Activated naive CD8-positive, alpha-beta T cell treated with anti-CD3 and anti-CD28 coated beads, Interleukin-2, amount 50 U/mL, for 24 hours (primary cell): ENCODE data around the gene IGFL2.

Experiments used
- ATAC-seq: fragments of 150-1000 bp; cut with Tn5 transposase; one replicate; pipeline ENCODE4 v1.10.0; 2021
- DNase-seq: peaks from one replicate; pipeline ENCODE4 v3.0.0; 2021
- H3K27ac Mint-ChIP-seq: one replicate; pipeline ENCODE4 v1.8.0; 2021; ENCODE audit warnings: mild to moderate bottlenecking, mixed read lengths
- H3K27me3 Mint-ChIP-seq: one replicate; pipeline ENCODE4 v1.8.0; 2021; ENCODE audit warnings: mixed read lengths
- H3K36me3 Mint-ChIP-seq: one replicate; pipeline ENCODE4 v1.8.0; 2021; ENCODE audit warnings: low read depth, mixed read lengths
- H3K4me1 Mint-ChIP-seq: one replicate; pipeline ENCODE4 v1.8.0; 2021; ENCODE audit warnings: mixed read lengths
- H3K4me3 Mint-ChIP-seq: one replicate; pipeline ENCODE4 v1.8.0; 2021; ENCODE audit warnings: mild to moderate bottlenecking, moderate library complexity, mixed read lengths
- H3K9me3 Mint-ChIP-seq: one replicate; pipeline ENCODE4 v1.8.0; 2021; ENCODE audit warnings: mixed read lengths

Gene IGFL2

DNA sequence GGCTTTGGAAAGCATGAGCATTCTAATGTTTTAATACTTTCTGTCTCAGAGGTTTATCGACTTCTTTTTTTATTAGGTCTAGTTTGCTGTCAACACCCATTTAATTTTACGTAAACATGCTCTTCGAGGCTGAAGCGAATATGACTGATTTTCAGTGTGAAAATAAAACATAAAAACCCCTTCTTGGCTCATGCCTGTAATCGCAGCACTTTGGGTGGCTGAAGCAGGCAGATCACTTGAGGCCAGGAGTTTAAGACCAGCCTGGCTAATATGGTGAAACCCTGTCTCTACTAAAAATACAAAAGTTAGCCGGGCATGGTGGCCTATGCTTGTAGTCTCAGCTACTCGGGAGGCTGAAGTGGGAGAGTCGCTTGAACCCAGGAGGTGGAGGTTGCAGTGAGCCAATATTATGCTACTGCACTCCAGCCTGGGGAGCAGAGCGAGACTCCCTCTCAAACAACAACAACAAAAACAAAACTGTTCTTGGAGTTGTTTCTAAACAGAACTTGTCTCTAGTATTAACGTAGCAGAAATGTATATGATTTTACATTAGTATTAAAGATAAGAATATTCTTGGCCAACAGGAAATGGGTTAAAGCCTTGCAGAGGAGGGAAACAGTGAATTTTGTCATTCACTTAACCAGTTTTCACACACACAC is 16.4 kb upstream of the IGFL2 start:
- no peaks in the 10 kb centered on the region for H3K9me3 Mint-ChIP-seq
- DNase-seq, result no peak
- H3K36me3 Mint-ChIP-seq, result no peaks in the 10 kb centered on the region
- peaks cover 61% of the 10 kb centered on the region for H3K27me3 Mint-ChIP-seq
- no peaks in the 10 kb centered on the region for H3K4me1 Mint-ChIP-seq
- H3K4me3 Mint-ChIP-seq, result no peak overlapping the region
- no peak overlapping the region for H3K27ac Mint-ChIP-seq
- ATAC-seq, result no peak

DNA sequence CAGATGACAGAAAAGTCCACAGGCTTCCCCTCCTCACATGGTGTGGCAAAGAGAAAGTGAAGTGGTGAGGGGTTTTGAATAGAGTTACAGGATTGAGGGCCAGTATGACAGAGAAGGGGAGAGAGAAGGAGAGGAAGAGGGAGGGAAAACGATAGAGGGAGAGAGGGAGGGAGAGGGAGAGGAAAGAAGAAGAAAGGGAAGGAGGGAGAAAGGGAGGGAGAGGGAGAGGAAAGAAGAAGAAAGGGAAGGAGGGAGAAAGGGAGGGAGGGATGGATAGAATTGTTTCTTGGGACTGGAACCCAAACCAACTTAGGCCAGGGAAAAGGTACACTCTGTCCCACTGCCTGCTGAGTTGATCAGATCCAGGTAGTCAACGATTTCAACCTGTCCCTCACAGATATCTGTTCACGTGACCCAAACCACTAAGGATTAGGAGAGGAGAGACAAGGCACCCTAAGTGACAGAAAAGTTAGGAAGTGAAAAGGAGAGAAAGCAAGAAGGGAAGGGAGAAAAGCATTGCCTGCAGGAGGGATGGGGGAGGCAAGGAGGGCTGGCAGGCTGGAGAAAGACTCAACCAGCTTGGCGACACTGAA is 15.4 kb upstream of the IGFL2 start:
- H3K9me3 Mint-ChIP-seq, result no peaks in the 10 kb centered on the region
- H3K27me3 Mint-ChIP-seq, result peaks cover 63% of the 10 kb centered on the region
- no peak overlapping the region for H3K4me3 Mint-ChIP-seq
- no peak overlapping the region for H3K27ac Mint-ChIP-seq
- no peak for DNase-seq
- H3K36me3 Mint-ChIP-seq, result no peaks in the 10 kb centered on the region
- no peak for ATAC-seq
- H3K4me1 Mint-ChIP-seq, result no peaks in the 10 kb centered on the region

DNA sequence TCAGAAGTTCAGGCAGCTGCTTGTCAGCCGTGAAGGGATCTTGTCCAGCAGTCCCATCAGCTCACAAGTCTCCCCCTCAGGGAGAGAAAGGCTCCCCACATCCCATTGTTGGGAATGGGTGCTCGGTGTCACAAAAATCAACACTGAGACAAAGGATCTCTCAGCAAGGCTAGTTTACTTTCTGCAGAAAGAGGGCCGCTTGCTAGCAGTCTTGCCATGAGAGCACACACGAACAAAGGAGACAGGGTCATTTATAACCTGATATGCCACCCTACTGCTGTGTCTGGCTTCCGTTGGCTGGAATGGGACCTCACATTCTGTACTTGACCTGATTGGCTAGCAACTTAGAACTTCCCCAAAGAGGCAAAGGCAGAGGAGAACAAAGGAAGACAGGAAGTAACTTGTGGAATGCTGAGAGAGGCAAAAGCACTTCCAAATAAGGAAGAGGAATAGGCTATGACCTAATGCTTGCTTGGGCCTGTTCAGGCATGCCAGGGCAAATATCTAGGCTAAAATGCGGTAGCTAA is 14.9 kb upstream of the IGFL2 start:
- no peak for DNase-seq
- no peak overlapping the region for H3K27ac Mint-ChIP-seq

DNA sequence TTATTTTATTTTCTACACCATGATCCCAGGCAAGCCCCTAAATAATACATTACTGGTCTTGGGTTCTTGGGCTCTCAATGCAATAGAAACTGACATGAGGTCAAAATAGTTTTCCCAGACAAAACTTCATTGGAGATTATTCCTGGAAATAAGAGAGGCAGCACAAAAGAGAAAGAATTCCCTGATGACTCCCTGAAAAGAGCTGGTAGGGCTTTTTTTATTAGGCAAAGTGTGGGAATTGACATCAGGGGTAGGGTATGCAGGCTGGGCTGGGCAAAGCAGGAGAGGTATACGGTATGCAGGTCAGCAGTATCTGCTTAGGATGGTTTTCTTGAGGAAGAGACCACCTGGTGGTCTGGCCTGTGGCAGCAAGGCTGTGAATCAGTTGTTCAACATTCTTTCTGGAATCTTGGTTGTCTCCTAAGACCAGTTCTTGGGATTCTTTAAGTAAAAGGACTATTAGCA is 14.2 kb upstream of the IGFL2 start:
- no peak for ATAC-seq
- H3K4me3 Mint-ChIP-seq, result no peak overlapping the region

More for the DNA sequence above, 14.9 kb upstream of the IGFL2 start:
- no peak for ATAC-seq
- H3K4me3 Mint-ChIP-seq, result no peak overlapping the region
- H3K36me3 Mint-ChIP-seq, result no peaks in the 10 kb centered on the region
- peaks cover 64% of the 10 kb centered on the region for H3K27me3 Mint-ChIP-seq
- no peaks in the 10 kb centered on the region for H3K4me1 Mint-ChIP-seq
- no peaks in the 10 kb centered on the region for H3K9me3 Mint-ChIP-seq

DNA sequence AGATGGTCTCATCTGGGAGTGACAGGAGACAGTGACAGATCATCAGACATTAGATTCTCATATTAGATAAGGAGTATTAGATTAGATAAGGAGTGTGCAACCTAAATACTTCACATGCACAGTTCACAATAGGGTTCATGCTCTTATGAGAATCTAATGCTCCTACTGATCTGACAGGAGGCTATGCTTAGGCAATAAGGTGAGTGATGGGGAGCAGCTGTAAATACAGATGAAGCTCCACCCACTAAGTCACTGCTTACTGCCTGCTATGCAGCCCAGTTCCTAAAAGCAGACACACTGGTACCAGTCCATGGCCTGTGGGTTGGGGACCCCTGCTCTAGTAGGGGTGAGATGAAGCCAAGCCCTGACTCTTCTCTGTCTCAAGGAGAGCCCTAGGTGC is 13.5 kb upstream of the IGFL2 start:
- ATAC-seq, result no peak
- Mint-ChIP-seq H3K36me3 (no peaks in the 10 kb centered on the region), H3K4me3 (no peak overlapping the region), H3K27me3 (peaks cover 57% of the 10 kb centered on the region), H3K4me1 (no peaks in the 10 kb centered on the region), H3K9me3 (no peaks in the 10 kb centered on the region), H3K27ac (no peak overlapping the region)
- no peak for DNase-seq

More for the DNA sequence above, 14.2 kb upstream of the IGFL2 start:
- peaks cover 62% of the 10 kb centered on the region for H3K27me3 Mint-ChIP-seq
- no peaks in the 10 kb centered on the region for H3K36me3 Mint-ChIP-seq
- H3K9me3 Mint-ChIP-seq, result no peaks in the 10 kb centered on the region
- H3K27ac Mint-ChIP-seq, result no peak overlapping the region
- H3K4me1 Mint-ChIP-seq, result no peaks in the 10 kb centered on the region
- no peak for DNase-seq

DNA sequence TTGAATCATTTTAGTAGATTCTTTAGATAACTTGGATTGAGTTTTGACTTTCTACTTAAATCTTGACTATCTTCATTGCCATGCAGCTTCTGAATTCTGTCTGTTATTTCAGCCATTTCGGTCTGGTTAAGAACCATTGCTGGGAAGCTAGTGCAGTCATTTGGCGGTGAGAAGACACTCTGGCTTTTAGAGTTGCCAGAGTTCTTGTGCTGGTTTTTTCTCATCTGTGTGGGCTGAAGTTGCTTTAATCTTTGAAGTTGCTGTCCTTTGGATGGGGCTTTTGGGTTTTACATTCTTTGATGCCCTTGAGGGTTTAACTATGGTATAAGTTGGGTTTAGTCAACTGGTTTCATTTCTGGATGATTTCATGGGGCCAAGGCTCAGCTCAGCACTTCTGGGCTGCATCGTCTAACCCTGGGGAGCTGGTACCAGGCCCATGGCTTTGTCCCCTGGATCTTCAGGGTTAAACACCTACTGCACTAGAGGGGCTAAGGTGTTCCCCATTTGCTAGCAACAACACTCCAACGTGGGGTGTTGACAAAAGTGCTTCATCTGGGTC is 10.0 kb upstream of the IGFL2 start:
- H3K27ac Mint-ChIP-seq, result no peak overlapping the region
- peaks cover 51% of the 10 kb centered on the region for H3K27me3 Mint-ChIP-seq
- no peaks in the 10 kb centered on the region for H3K9me3 Mint-ChIP-seq
- H3K4me3 Mint-ChIP-seq, result no peak overlapping the region
- no peaks in the 10 kb centered on the region for H3K36me3 Mint-ChIP-seq
- no peaks in the 10 kb centered on the region for H3K4me1 Mint-ChIP-seq
- ATAC-seq (peak; percentile 43), DNase-seq (no peak)

DNA sequence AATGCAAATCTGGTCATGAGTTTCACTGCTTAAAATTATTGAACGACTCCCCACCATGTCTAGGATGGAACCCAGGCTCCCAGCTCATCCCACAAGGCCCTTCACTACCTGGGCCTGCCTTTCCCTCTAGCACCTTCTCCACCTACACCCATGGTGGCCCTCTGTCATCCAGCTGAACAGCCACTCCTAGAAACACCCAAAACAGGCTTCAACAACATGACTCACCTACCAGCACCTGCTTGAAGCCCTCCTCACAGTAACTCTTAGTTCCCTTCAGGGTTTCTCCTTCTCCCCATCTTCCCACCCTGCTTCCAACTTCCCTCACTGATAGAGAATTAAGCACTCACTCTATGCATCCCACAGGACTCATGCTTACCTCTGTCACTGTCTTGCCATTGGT is 6.6 kb upstream of the IGFL2 start:
- H3K4me1 Mint-ChIP-seq, result no peaks in the 10 kb centered on the region
- H3K36me3 Mint-ChIP-seq, result no peaks in the 10 kb centered on the region
- no peaks in the 10 kb centered on the region for H3K9me3 Mint-ChIP-seq
- no peak for DNase-seq
- H3K4me3 Mint-ChIP-seq, result no peak overlapping the region
- peaks cover 58% of the 10 kb centered on the region for H3K27me3 Mint-ChIP-seq
- ATAC-seq, result no peak
- peak overlapping the region; percentile 45 for H3K27ac Mint-ChIP-seq

DNA sequence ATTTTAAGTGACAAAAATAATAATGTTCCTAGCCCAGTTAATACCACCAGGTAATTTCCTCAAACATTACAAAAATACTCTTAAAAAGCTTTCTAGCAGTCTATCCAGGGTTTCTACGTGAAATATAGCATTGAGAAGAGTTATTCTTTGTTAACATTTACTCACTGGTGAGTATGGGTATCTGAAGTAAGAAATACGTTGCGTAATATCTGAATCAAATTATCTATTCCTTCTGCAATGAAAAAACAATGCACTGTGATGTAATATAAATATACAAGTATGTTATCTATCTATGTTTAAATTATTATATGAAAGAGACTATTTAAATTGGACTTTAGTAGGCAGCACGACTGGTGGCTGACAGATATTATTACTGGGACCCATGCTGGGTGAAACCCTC is 5.7 kb upstream of the IGFL2 start:
- Mint-ChIP-seq H3K27ac (no peak overlapping the region), H3K4me1 (no peaks in the 10 kb centered on the region), H3K36me3 (no peaks in the 10 kb centered on the region), H3K4me3 (no peak overlapping the region), H3K9me3 (no peaks in the 10 kb centered on the region), H3K27me3 (peaks cover 59% of the 10 kb centered on the region)
- ATAC-seq, result no peak
- DNase-seq, result no peak

DNA sequence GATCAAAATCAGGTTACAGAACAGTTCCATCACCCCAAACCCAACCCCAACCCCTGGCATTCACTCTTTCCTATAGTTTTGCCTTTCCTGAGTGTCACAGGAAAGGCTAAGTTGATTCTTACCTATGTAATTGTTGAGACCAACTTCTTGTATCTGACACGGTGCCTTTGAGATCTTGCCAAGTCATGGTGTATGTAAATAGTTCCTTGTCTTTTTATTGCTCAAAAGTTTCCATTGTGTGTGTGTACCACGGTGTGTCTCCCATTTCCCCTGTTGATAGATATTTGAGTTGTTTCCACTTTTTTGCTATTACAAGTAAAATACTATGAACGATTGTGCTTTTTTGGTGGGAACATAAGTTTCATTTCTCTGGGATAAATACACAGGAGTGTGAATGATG is 3.3 kb upstream of the IGFL2 start:
- Mint-ChIP-seq H3K27ac (no peak overlapping the region), H3K4me3 (no peak overlapping the region), H3K4me1 (peaks cover 9% of the 10 kb centered on the region), H3K27me3 (peaks cover 63% of the 10 kb centered on the region), H3K36me3 (no peaks in the 10 kb centered on the region), H3K9me3 (no peaks in the 10 kb centered on the region)
- DNase-seq (no peak), ATAC-seq (no peak)

DNA sequence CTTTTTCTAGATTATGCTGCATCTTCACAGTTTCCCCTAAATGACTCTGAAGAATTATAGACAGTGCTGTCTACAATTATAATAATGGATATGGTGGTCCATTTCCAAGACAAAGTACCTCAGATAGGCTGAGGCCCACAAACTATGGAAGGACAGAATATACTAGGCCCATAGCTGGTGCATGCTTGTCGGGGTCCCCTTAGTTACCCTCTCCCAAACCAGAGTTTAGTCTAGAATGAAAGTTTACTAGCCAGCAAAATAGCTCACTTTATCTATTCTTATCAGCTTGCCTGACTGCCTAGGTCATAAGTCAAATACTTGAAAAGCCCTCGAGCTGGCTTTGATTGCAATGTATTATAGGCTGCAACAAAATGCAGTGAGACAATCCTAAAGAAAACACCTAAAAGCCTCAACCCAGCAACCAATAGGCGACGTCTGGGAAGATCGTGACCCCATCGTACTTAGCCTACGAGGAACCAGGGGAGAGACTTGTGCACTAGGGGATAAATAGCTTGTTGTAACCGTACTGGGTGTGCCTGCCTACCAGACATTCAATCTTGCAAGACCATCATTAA is 785 bp upstream of the IGFL2 start:
- Mint-ChIP-seq H3K27me3 (peaks cover 68% of the 10 kb centered on the region), H3K9me3 (no peaks in the 10 kb centered on the region), H3K27ac (no peak overlapping the region), H3K4me1 (peaks cover 9% of the 10 kb centered on the region), H3K4me3 (no peak overlapping the region), H3K36me3 (no peaks in the 10 kb centered on the region)
- no peak for ATAC-seq
- DNase-seq, result no peak

DNA sequence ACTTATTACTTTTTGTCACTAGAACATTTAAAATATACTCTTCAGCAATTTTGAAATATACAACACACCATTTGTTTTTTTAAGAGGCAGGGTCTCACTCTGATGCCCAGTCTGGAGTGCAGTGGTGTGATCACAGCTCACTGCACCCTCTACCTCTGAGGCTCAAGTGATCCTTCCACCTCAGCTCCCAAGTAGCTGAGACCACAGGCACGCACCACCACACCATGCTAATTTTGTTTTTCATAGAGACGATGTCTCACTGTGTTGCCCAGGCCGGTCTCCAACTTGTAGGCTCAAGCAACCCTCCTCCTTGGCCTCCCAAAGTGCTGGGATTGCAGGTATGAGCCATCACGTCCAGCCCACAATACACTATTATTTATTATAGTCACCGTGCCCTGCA is 2.6 kb downstream of the IGFL2 start:
- no peaks in the 10 kb centered on the region for H3K36me3 Mint-ChIP-seq
- no peaks in the 10 kb centered on the region for H3K9me3 Mint-ChIP-seq
- H3K27ac Mint-ChIP-seq, result no peak overlapping the region
- ATAC-seq, result no peak
- peaks cover 9% of the 10 kb centered on the region for H3K4me1 Mint-ChIP-seq
- H3K4me3 Mint-ChIP-seq, result no peak overlapping the region
- H3K27me3 Mint-ChIP-seq, result peaks cover 66% of the 10 kb centered on the region
- DNase-seq, result no peak

DNA sequence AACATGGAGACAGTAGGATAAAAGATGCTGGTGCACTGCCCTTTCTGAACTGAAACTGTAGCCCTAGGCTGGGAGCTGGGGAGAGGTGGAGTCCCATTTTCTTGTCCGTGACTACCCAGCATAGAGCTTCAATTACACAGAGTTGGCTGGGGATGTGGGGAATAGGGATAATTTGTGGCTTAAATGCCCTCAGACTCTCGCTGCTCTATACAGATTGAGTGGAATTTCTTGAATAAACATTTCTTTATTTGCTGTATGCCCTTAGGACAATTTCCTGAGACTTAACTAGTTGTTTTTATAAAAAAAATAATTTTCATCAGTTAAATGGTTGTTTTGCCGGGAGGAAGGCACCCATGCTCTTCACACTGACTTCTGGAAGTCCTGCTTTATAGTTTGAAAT is 7.2 kb downstream of the IGFL2 start:
- no peak for ATAC-seq
- H3K9me3 Mint-ChIP-seq, result no peaks in the 10 kb centered on the region
- H3K4me3 Mint-ChIP-seq, result no peak overlapping the region
- no peaks in the 10 kb centered on the region for H3K36me3 Mint-ChIP-seq
- DNase-seq, result no peak
- H3K27me3 Mint-ChIP-seq, result peaks cover 63% of the 10 kb centered on the region
- H3K27ac Mint-ChIP-seq, result no peak overlapping the region
- H3K4me1 Mint-ChIP-seq, result no peaks in the 10 kb centered on the region

DNA sequence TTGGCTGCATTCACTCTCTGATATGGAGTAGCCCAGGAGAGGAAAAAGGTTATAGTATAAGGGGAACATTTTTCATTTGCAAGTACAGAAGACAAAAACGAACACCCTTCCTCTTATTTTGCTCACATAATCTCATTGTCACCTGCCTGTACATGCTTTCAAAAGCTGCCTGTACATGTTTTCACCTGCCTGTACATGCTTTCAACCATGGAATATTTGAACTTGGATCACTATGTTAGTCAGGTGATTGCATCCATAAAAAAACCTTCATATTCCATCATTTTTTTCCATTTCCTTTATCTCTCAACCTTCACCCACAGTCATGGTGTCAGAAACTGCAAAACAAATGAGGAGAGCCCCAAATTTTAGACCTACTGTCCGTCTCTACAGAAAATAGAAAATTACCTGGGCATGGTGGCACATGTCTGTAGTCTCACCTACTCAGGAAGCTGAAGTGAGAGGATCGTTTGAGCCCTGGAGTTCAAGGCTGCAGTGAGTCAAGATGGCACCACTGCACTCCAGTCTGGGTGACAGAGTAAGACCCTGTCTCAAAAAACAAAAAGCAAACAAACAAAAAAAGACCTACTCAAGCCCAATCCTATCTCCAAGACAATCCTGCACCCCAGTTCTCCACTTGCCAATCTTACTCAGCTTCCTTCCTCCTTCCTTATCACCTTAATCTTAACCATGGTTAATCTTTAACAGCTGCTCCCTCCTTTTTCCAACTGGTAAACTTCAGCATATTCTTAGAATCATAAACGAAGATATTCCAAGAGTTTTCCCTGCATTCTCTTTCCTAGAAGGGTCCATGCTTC is 11.6 kb downstream of the IGFL2 start:
- no peaks in the 10 kb centered on the region for H3K4me1 Mint-ChIP-seq
- peaks cover 61% of the 10 kb centered on the region for H3K27me3 Mint-ChIP-seq
- peaks cover 23% of the 10 kb centered on the region for H3K9me3 Mint-ChIP-seq
- DNase-seq, result no peak
- H3K27ac Mint-ChIP-seq, result no peak overlapping the region
- H3K4me3 Mint-ChIP-seq, result no peak overlapping the region
- no peaks in the 10 kb centered on the region for H3K36me3 Mint-ChIP-seq
- ATAC-seq, result no peak

DNA sequence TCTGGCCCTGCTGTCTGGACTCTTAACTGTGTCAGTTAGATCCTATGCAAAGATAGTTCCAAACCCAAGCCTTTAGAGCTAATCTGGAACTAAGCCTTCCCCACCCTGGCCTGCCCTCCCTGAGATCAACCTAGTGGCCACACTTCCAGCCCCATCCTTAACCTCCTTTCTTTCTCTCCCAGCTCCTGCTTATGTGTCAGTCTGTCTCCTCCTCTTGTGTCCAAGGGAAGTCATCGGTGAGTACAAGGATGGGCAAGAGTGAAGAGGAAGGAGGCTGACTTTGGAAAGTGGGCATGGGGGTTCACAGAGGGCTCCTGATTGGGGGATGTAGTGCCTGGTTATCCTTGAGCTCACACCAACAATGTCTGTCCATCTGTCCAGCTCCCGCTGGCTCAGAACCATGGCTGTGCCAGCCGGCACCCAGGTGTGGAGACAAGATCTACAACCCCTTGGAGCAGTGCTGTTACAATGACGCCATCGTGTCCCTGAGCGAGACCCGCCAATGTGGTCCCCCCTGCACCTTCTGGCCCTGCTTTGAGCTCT is 12.3 kb downstream of the IGFL2 start:
- no peak overlapping the region for H3K4me3 Mint-ChIP-seq
- H3K36me3 Mint-ChIP-seq, result no peaks in the 10 kb centered on the region
- H3K27ac Mint-ChIP-seq, result no peak overlapping the region
- peaks cover 23% of the 10 kb centered on the region for H3K9me3 Mint-ChIP-seq
- peaks cover 60% of the 10 kb centered on the region for H3K27me3 Mint-ChIP-seq
- ATAC-seq (no peak), DNase-seq (no peak)
- H3K4me1 Mint-ChIP-seq, result no peaks in the 10 kb centered on the region
